ENCODE measurements around the gene PRKCG. TPM values are rescaled to one million over a fixed set of nuclear protein-coding genes. Genes with fewer than 3 reads are reported as not detected.

The PRKCG gene
- total RNA-seq, 1 experiment from 2014 or later, result 0.84 TPM

- H3K4me3 ChIP-seq (ENCODE audit: low read depth, low read length, poor library complexity, severe bottlenecking), result peak overlapping the region; percentile 70
- BruUV-seq (replicated peaks), result no TSS peak
- no peak for TF ChIP-seq CTCF (conservative IDR thresholded peaks at IDR 0.05; ENCODE audit: low read depth, low read length)
- intact Hi-C loops (cut with micrococcal nuclease; ENCODE audit: unreplicated experiment), result no loop called here
- ChIA-PET POLR2A (ENCODE audit: low non-redundant PET) (no interaction called here), CTCF (interaction anchor here (1.8 kb wide), 1 partner anchor 13 kb away, joined by 8 read pairs; no protein-coding TSS in a partner anchor)
- H3K9me3 ChIP-seq (ENCODE audit: low read depth, low read length, poor library complexity, severe bottlenecking), result no peaks in the 10 kb centered on the region
- H3K36me3 ChIP-seq (ENCODE audit: insufficient read depth, low read length, poor library complexity, severe bottlenecking), result no peaks in the 10 kb centered on the region
- peaks cover 16% of the 10 kb centered on the region for H3K4me1 ChIP-seq (ENCODE audit: insufficient read depth, low read length, poor library complexity, severe bottlenecking)
- peak overlapping the region; percentile 86 for H3K27ac ChIP-seq (ENCODE audit: low read depth, low read length, poor library complexity, severe bottlenecking)
- peak; percentile 57 for DNase-seq (ENCODE audit: low spot score)
- no peaks in the 10 kb centered on the region for H3K27me3 ChIP-seq (replicated peaks; ENCODE audit: insufficient read depth, low read depth, low read length, poor library complexity)
Measured at GRCh38 chr19:53865918-53866864, 15.8 kb upstream of the PRKCG start.

- intact Hi-C loops (cut with micrococcal nuclease; ENCODE audit: unreplicated experiment), result no loop called here
- peak overlapping the region; percentile 70 for H3K4me3 ChIP-seq (ENCODE audit: low read depth, low read length, poor library complexity, severe bottlenecking)
- no peak for TF ChIP-seq CTCF (conservative IDR thresholded peaks at IDR 0.05; ENCODE audit: low read depth, low read length)
- no peak for TF ChIP-seq EZH2 (IDR thresholded peaks at IDR 0.05; ENCODE audit: borderline replicate concordance, low read depth, low read length, poor library complexity, severe bottlenecking)
- H3K27ac ChIP-seq (ENCODE audit: low read depth, low read length, poor library complexity, severe bottlenecking), result peak overlapping the region; percentile 86
- POLR2A ChIA-PET (ENCODE audit: low non-redundant PET), result interaction anchor here (0.5 kb wide), 1 partner anchor 112 kb away, joined by 5 read pairs; no protein-coding TSS in a partner anchor
- H3K4me1 ChIP-seq (ENCODE audit: insufficient read depth, low read length, poor library complexity, severe bottlenecking), result peaks cover 16% of the 10 kb centered on the region
- peak; percentile 24 for DNase-seq (ENCODE audit: low spot score)
- no TSS peak for BruUV-seq (replicated peaks)
- no peaks in the 10 kb centered on the region for H3K36me3 ChIP-seq (ENCODE audit: insufficient read depth, low read length, poor library complexity, severe bottlenecking)
- CTCF ChIA-PET, result interaction anchor here (0.5 to 1.8 kb wide), 3 partner anchors 12 to 26 kb away, joined by 3 to 8 read pairs (median 3); no protein-coding TSS in a partner anchor
- no peaks in the 10 kb centered on the region for H3K9me3 ChIP-seq (ENCODE audit: low read depth, low read length, poor library complexity, severe bottlenecking)
- no peaks in the 10 kb centered on the region for H3K27me3 ChIP-seq (replicated peaks; ENCODE audit: insufficient read depth, low read depth, low read length, poor library complexity)
Measured at GRCh38 chr19:53866865-53867224, 15.2 kb upstream of the PRKCG start.

GRCh38 chr19:53867225-53868090, 14.5 kb upstream of the PRKCG start, which contains the start of gene MYADM:
Gene MYADM (plus strand): TSS chr19:53867883. CDS start chr19:53873530, 5,647 bp downstream.
- DNase-seq (ENCODE audit: low spot score), result peak; percentile 99
- Histone ChIP-seq H3K4me3 (ENCODE audit: low read depth, low read length, poor library complexity, severe bottlenecking) (peak within 1 kb of the TSS; percentile 70), H3K9me3 (ENCODE audit: low read depth, low read length, poor library complexity, severe bottlenecking) (no peaks in the 10 kb centered on the region), H3K27me3 (replicated peaks; ENCODE audit: insufficient read depth, low read depth, low read length, poor library complexity) (no peaks in the 10 kb centered on the region), H3K27ac (ENCODE audit: low read depth, low read length, poor library complexity, severe bottlenecking) (peak within 1 kb of the TSS; percentile 96), H3K36me3 (ENCODE audit: insufficient read depth, low read length, poor library complexity, severe bottlenecking) (no peaks in the 10 kb centered on the region), H3K4me1 (ENCODE audit: insufficient read depth, low read length, poor library complexity, severe bottlenecking) (peaks cover 16% of the 10 kb centered on the region)
- no TSS peak for BruUV-seq (replicated peaks)
- intact Hi-C loops (cut with micrococcal nuclease; ENCODE audit: unreplicated experiment), result no loop called here
- ChIA-PET CTCF (interaction anchor here (0.5 to 1.8 kb wide), 4 partner anchors 12 to 163 kb away, joined by 3 to 8 read pairs (median 6); no protein-coding TSS in a partner anchor), POLR2A (ENCODE audit: low non-redundant PET) (interaction anchor here (0.5 kb wide), 1 partner anchor 111 kb away, joined by 5 read pairs; no protein-coding TSS in a partner anchor)
- no peak for TF ChIP-seq EZH2 (IDR thresholded peaks at IDR 0.05; ENCODE audit: borderline replicate concordance, low read depth, low read length, poor library complexity, severe bottlenecking)
